Measurements from ENCODE around the gene GCN1.

DNA sequence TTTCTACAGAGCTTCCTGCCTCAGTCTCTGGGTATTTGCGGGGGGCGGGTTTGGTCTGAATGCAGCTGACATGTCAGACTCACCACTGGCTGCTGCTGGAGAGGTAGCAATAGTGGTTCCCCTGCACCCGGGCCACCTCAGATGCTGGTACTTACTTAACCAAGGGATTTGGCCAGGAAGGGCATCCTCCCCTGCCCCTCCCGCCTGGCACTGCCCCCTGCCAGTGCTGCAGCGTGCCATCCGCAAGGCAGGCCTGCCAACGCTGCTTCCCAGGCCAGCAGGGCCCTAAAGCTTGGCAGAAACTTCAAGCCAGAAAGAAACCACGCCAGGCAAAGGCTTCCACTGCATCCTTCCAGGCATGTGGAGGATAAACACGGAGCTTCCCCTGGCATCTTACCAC lies 100.0 kb downstream of the GCN1 start:
- TF ChIP-seq, protein P1, sequence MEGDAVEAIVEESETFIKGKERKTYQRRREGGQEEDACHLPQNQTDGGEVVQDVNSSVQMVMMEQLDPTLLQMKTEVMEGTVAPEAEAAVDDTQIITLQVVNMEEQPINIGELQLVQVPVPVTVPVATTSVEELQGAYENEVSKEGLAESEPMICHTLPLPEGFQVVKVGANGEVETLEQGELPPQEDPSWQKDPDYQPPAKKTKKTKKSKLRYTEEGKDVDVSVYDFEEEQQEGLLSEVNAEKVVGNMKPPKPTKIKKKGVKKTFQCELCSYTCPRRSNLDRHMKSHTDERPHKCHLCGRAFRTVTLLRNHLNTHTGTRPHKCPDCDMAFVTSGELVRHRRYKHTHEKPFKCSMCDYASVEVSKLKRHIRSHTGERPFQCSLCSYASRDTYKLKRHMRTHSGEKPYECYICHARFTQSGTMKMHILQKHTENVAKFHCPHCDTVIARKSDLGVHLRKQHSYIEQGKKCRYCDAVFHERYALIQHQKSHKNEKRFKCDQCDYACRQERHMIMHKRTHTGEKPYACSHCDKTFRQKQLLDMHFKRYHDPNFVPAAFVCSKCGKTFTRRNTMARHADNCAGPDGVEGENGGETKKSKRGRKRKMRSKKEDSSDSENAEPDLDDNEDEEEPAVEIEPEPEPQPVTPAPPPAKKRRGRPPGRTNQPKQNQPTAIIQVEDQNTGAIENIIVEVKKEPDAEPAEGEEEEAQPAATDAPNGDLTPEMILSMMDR (conservative IDR thresholded peaks at IDR 0.05; ENCODE audit: low read length): no peak
- TF ChIP-seq EZH2phosphoT487 (IDR thresholded peaks at IDR 0.05; ENCODE audit: borderline replicate concordance, low read depth, low read length): no peak

Data from OCI-LY7 (cell line).